Amygdala (tissue), 56 donors: ENCODE measurements around the gene PLCL2.

Experiments used
- DNase-seq, 56 donors: peaks; one replicate each; lab custom pipeline; 2025; lab: John Stamatoyannopoulos, UW

Gene PLCL2

GRCh38 chr3:16911916-16912315 lies 27.2 kb downstream of the PLCL2 start:
- no peak for DNase-seq

GRCh38 chr3:16912400-16913263 lies 27.9 kb downstream of the PLCL2 start:
- DNase-seq, result peak in 2 of 56 donors; percentile 19 to 30

- no peak for DNase-seq
These were observed 28.5 kb downstream of the PLCL2 start for GRCh38 chr3:16913264-16913580.

- no peak for DNase-seq
These were observed 32.1 kb downstream of the PLCL2 start for GRCh38 chr3:16916840-16917239.

GRCh38 chr3:16917256-16917935 lies 32.6 kb downstream of the PLCL2 start:
- no peak for DNase-seq

- no peak for DNase-seq
These were observed 33.4 kb downstream of the PLCL2 start for GRCh38 chr3:16917980-16918682.

- DNase-seq, result no peak
These were observed 33.9 kb downstream of the PLCL2 start for GRCh38 chr3:16918683-16919025.

GRCh38 chr3:16923112-16923511 lies 38.4 kb downstream of the PLCL2 start:
- no peak for DNase-seq

GRCh38 chr3:16927485-16927884 lies 42.7 kb downstream of the PLCL2 start:
- DNase-seq, result no peak

- peak in 10 of 56 donors; percentile 1 to 53 (median 12) for DNase-seq
These were observed 43.8 kb downstream of the PLCL2 start for GRCh38 chr3:16928386-16929132.

GRCh38 chr3:16929311-16929710 lies 44.6 kb downstream of the PLCL2 start:
- no peak for DNase-seq

- no peak for DNase-seq
These were observed 48.1 kb downstream of the PLCL2 start for GRCh38 chr3:16932877-16933276.

GRCh38 chr3:16935781-16936180 lies 51.0 kb downstream of the PLCL2 start:
- DNase-seq, result no peak

GRCh38 chr3:16936233-16936632 lies 51.5 kb downstream of the PLCL2 start:
- no peak for DNase-seq

- DNase-seq, result no peak
These were observed 52.0 kb downstream of the PLCL2 start for GRCh38 chr3:16936676-16937230.

- DNase-seq, result no peak
These were observed 52.6 kb downstream of the PLCL2 start for GRCh38 chr3:16937326-16937845.

- DNase-seq, result no peak
These were observed 56.3 kb downstream of the PLCL2 start for GRCh38 chr3:16940769-16941700.

GRCh38 chr3:16942955-16943354 lies 58.2 kb downstream of the PLCL2 start:
- no peak for DNase-seq

- no peak for DNase-seq
These were observed 59.1 kb downstream of the PLCL2 start for GRCh38 chr3:16943857-16944256.
